ENCODE results near the gene NXN. TPM values are rescaled to one million over a fixed set of nuclear protein-coding genes. Genes with fewer than 3 reads are reported as not detected.
"Not testable (repeated sequence)": the region's sequence is repeated elsewhere in the genome, so short reads cannot be mapped to it uniquely, and the experiment has no call there.

NXN gene
- total RNA-seq, 4 donors from 2014 or later, result 11.3 to 51.6 (median 31.8) TPM

DNA sequence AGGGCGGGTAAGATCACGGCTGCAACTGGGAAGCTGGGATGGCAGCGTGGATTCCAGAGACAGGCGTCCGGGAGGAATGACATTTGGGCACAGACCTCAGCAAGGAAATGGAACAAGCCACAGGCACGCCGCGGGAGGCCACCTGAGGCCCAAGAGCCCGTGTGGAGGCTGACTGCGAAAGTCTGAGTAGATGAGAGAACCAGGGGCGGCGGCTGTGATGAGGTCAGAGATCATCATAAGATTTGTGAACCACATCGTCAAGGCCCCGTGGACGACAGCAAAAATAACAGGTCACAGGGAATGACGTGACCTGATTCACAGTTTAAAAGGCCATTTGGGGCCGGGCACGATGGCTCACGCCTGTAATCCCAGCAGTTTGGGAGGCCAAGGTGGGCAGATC is 149.2 kb downstream of the NXN start:
- no peak for TF ChIP-seq POLR2A (IDR thresholded peaks at IDR 0.05)
- TF ChIP-seq, protein P1, sequence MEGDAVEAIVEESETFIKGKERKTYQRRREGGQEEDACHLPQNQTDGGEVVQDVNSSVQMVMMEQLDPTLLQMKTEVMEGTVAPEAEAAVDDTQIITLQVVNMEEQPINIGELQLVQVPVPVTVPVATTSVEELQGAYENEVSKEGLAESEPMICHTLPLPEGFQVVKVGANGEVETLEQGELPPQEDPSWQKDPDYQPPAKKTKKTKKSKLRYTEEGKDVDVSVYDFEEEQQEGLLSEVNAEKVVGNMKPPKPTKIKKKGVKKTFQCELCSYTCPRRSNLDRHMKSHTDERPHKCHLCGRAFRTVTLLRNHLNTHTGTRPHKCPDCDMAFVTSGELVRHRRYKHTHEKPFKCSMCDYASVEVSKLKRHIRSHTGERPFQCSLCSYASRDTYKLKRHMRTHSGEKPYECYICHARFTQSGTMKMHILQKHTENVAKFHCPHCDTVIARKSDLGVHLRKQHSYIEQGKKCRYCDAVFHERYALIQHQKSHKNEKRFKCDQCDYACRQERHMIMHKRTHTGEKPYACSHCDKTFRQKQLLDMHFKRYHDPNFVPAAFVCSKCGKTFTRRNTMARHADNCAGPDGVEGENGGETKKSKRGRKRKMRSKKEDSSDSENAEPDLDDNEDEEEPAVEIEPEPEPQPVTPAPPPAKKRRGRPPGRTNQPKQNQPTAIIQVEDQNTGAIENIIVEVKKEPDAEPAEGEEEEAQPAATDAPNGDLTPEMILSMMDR (IDR thresholded peaks at IDR 0.05), result no peak
- H3K4me3 ChIP-seq (ENCODE audit: low read depth, poor library complexity, severe bottlenecking), result no peak overlapping the region
- 83 to 85% methylated on average over 19 of the region's 19 CpGs for WGBS, 2 donors
- no peak for DNase-seq (ENCODE audit: low spot score in 2 of 2)
- intact Hi-C loops (cut with DNase I; ENCODE audit: low total_unique reads), result no loop called here

DNA sequence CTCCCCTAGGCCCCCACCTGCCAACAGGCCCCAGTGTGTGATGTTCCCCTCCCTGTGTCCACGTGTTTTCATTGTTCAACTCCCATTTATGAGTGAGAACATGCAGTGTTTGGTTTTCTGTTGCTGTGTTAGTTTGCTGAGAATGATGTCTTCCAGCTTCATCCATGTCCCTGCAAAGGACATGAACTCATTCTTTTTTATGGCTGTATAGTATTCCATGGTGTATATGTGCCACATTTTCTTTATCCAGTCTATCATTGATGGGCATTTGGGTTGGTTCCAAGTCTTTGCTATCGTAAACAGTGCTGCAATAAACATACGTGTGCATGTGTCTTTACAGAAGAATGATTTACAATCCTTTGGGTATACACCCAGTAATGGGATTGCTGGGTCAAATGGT is 150.0 kb downstream of the NXN start:
- WGBS, 2 donors, result 74 to 81% methylated on average over 3 of the region's 3 CpGs
- DNase-seq (ENCODE audit: low spot score in 2 of 2); intact Hi-C loops (cut with DNase I; ENCODE audit: low total_unique reads); H3K4me3 ChIP-seq (ENCODE audit: low read depth, poor library complexity, severe bottlenecking): not testable (repeated sequence)

DNA sequence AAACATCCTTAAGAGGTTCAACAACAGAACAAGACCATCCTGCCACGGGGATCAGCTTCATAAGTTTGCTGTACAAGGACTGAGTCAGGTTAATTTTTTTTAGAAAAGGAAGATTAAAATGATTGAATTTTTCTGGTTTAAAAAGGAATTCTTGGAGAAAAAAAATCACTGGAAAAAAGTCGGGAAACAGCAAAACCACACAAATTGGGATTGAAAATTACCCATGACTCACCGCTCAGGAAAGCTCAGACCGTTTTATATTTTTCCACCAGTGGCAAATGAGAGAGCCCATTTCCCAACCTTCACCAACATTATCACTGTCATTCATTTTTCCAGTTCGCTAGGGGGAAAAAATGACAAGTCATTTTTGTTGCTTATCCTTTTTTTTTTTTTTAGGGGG is 150.8 kb downstream of the NXN start:
- WGBS, 2 donors, result 76 to 81% methylated on average over 5 of the region's 5 CpGs
- H3K4me3 ChIP-seq (ENCODE audit: low read depth, poor library complexity, severe bottlenecking), result no peak overlapping the region
- intact Hi-C loops (cut with DNase I; ENCODE audit: low total_unique reads), result no loop called here
- no peak for DNase-seq (ENCODE audit: low spot score in 2 of 2)
- TF ChIP-seq, protein P1 (IDR thresholded peaks at IDR 0.05), result no peak
- TF ChIP-seq POLR2A (IDR thresholded peaks at IDR 0.05), result no peak

DNA sequence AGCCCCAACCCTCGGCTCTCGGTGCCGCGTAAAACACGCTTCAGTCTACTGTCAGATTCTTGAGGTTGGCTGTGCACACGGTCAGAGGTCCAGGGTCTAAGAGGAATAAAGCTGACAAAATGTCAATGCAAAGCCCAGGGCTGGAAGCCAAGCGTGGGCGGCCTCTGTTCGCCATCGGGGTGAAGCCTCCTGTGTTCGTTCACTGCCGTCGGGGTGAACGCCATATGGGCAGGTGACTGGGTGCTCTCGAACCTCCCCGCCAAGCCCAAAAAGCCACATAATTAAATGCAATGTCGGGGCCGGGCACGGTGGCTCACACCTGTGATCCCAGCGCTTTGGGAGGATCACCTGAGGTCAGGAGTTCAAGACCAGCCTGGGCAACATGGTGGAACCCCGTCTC is 152.8 kb downstream of the NXN start:
- no peak for TF ChIP-seq POLR2A (IDR thresholded peaks at IDR 0.05)
- TF ChIP-seq, protein P1 (IDR thresholded peaks at IDR 0.05), result no peak
- WGBS, 2 donors, result 91 to 92% methylated on average over 21 of the region's 21 CpGs
- H3K4me3 ChIP-seq (ENCODE audit: low read depth, poor library complexity, severe bottlenecking), result no peak overlapping the region
- no peak for DNase-seq (ENCODE audit: low spot score in 2 of 2)
- intact Hi-C loops (cut with DNase I; ENCODE audit: low total_unique reads), result no loop called here

DNA sequence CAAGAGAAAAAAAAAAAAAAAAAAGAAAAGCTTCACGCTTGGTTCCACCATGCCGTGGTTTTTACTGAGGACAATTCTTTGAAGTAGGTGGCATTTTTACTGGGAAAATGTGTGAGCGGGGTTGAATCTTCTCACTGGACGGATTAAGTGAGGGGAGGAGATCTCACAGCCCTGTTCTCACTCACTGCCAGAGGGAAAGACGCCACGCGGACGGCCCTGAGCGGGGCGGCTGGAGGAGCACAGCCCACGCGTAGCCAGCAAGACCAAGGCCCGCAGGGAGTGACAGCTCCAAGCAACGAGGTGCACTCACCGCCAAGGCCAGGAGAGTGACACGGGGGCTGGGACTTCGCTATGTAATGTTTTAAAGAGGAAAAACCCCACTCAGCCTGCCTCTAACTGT is 154.4 kb downstream of the NXN start:
- 78 to 85% methylated on average over 17 of the region's 17 CpGs for WGBS, 2 donors
- TF ChIP-seq POLR2A (IDR thresholded peaks at IDR 0.05), result no peak
- TF ChIP-seq, protein P1 (IDR thresholded peaks at IDR 0.05), result no peak
- H3K4me3 ChIP-seq (ENCODE audit: low read depth, poor library complexity, severe bottlenecking), result no peak overlapping the region
- no peak for DNase-seq (ENCODE audit: low spot score in 2 of 2)
- intact Hi-C loops (cut with DNase I; ENCODE audit: low total_unique reads), result no loop called here

DNA sequence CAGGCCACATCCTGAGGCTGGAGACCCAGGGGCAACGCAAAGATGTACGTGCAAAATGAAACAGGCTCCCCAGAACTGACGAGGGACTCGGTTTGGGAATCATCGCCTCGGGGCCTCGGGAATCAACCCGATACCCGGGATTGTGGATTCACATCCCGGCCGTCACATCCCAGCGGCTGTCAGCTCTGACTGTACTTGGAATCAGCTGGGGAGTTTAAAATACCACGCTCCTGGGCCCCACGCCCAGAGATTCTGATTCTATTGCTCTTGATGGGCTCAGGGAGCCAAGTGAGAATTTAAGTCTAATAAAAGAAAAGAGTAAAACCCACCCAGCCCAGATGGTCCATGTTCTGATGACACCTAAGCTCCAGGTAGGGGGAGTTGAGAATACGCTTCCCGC is 155.2 kb downstream of the NXN start:
- intact Hi-C loops (cut with DNase I; ENCODE audit: low total_unique reads), result no loop called here
- 89 to 94% methylated on average over 16 of the region's 16 CpGs for WGBS, 2 donors
- no peak for DNase-seq (ENCODE audit: low spot score in 2 of 2)
- no peak for TF ChIP-seq POLR2A (IDR thresholded peaks at IDR 0.05)
- TF ChIP-seq, protein P1 (IDR thresholded peaks at IDR 0.05), result no peak
- H3K4me3 ChIP-seq (ENCODE audit: low read depth, poor library complexity, severe bottlenecking), result no peak overlapping the region
